Measurements from ENCODE around the gene VAX1.

GRCh38 chr10:117186832-117187615 is 49.0 kb upstream of the VAX1 start:
- no peak for TF ChIP-seq POLR2A (IDR thresholded peaks at IDR 0.05; ENCODE audit: low read length)
- no peak for TF ChIP-seq GATA1 (IDR thresholded peaks at IDR 0.05; ENCODE audit: low read depth, low read length)
